AG04449 (cell line): Measurements from ENCODE around the gene ESCO1.

Source experiments
- CTCF ChIA-PET: fragments of 350-600 bp; formaldehyde crosslinking; extraction: SDS; loops from one replicate; lab custom pipeline; 2021; ENCODE audit warnings: antibody characterized with exemption; lab: Yijun Ruan, JAX
- POLR2A ChIA-PET: fragments of 400-600, 350-600 bp; formaldehyde crosslinking; extraction: SDS; loops from one replicate; lab custom pipeline; 2020; ENCODE audit warnings: antibody characterized with exemption, inconsistent platforms; lab: Yijun Ruan, JAX
- DNase-seq: peaks from one replicate; pipeline ENCODE4 v3.0.0-alpha.2; 2010; ENCODE audit warnings: low read depth, low spot score
- H3K4me3 ChIP-seq: 2 replicates; pipeline ENCODE4 v1.5.1; 2011; ENCODE audit warnings: low read depth, mild to moderate bottlenecking, control low read depth, low read length
- TF ChIP-seq, protein P1 (sequence below): IDR thresholded peaks from one replicate; pipeline ENCODE4 v1.5.1; 2011; ENCODE audit warnings: mild to moderate bottlenecking, moderate library complexity, low read length, control low read depth, inconsistent platforms; ENCODE audit not compliant: insufficient read depth; ENCODE audit errors: missing control alignments

ESCO1 gene

DNA sequence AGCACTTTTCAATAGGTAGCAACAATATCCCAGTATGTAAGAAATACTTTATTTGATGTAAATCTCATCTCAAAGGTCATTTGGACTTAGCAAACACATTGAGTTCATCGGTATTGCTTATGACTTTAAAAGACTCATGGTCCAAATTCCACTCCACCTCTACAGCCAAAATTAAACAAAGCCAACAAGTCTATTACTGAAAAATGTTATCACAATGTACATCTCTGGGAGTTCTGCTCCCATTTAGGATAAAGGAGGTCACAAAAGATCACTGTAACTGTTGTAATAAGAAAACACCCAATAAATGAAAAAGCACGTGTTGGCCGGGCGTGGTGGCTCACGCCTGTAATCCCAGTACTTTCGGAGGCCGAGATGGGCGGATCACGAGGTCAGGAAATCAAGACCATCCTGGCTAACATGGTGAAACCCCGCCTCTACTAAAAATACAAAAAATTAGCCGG lies 50.0 kb downstream of the ESCO1 start:
- POLR2A ChIA-PET: no interaction called here
- TF ChIP-seq, protein P1, sequence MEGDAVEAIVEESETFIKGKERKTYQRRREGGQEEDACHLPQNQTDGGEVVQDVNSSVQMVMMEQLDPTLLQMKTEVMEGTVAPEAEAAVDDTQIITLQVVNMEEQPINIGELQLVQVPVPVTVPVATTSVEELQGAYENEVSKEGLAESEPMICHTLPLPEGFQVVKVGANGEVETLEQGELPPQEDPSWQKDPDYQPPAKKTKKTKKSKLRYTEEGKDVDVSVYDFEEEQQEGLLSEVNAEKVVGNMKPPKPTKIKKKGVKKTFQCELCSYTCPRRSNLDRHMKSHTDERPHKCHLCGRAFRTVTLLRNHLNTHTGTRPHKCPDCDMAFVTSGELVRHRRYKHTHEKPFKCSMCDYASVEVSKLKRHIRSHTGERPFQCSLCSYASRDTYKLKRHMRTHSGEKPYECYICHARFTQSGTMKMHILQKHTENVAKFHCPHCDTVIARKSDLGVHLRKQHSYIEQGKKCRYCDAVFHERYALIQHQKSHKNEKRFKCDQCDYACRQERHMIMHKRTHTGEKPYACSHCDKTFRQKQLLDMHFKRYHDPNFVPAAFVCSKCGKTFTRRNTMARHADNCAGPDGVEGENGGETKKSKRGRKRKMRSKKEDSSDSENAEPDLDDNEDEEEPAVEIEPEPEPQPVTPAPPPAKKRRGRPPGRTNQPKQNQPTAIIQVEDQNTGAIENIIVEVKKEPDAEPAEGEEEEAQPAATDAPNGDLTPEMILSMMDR: no peak
- no peak overlapping the region for H3K4me3 ChIP-seq
- CTCF ChIA-PET: no interaction called here
- DNase-seq: no peak

DNA sequence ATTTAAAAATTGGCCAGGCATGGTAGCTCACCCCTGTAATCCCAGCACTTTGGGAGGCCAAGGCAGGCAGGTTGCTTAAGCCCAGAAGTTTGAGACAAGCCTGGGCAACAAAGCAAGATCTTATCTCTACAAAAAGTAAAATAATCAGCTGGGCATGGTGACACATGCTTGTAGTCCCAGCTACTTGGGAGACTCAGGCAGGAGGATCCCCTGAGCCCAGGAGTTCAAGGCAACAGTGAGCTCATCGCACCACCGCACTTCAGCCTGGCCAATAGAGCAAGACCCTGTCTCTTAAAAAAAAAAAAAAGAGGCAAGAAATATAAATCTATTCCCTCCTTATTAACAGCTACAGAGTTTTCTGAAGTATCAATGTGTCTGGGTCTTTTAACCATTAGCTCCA lies 51.9 kb downstream of the ESCO1 start:
- TF ChIP-seq, protein P1: no peak
- POLR2A ChIA-PET: interaction anchor here (0.6 kb wide), 1 partner anchor 192 kb away, joined by 3 read pairs; the partner anchor contains the start of gene MIB1
- CTCF ChIA-PET: interaction anchor here (1.2 kb wide), 1 partner anchor 52 kb away, joined by 3 read pairs; the partner anchor contains the start of gene ESCO1
- no peak for DNase-seq
- H3K4me3 ChIP-seq: no peak overlapping the region

DNA sequence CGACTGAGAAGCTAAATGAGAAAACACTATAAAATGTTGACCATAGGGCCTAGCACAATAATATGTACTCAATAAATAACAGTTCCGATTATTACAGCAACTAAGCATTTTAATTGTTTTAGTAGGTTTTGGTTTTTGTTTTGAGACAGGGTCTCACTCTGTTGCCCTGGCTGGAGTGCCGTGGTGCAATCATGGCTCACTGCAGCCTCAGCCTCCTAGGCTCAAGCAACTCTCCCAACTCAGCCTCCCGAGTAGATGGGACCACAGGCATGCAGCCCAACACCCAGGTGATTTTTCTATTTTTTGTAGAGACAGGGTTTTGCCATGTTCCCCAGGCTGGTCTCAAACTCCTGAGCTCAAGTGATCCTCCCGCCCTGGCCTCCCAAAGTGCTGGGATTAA lies 54.1 kb downstream of the ESCO1 start:
- DNase-seq: no peak
- TF ChIP-seq, protein P1: no peak
- ChIA-PET CTCF (no interaction called here), POLR2A (no interaction called here)
- H3K4me3 ChIP-seq: no peak overlapping the region

DNA sequence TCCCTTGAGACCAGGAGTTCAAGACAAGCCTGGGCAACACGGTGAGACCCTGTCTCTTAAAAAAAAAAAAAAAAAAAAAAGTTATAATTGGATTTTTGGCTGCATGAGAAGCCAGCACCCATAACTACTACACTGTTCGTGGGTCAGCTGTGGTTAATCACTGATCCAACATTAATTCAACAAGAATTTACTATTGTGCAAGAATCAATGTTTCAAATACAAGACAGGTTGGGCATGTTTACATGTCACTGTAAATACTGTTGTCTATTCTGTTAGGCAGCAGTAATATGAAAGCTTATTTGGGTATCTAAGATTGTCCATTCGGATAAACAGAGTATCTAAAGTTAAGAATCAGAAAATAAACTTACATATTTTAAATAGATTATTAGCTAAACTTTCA lies 62.3 kb downstream of the ESCO1 start:
- CTCF ChIA-PET: interaction anchor here (1.5 to 2.0 kb wide), 2 partner anchors 14 to 63 kb away, joined by 4 to 6 read pairs; partner anchors contain the start of gene ESCO1
- POLR2A ChIA-PET: no interaction called here
- no peak for DNase-seq
- TF ChIP-seq, protein P1: no peak
- no peak overlapping the region for H3K4me3 ChIP-seq

DNA sequence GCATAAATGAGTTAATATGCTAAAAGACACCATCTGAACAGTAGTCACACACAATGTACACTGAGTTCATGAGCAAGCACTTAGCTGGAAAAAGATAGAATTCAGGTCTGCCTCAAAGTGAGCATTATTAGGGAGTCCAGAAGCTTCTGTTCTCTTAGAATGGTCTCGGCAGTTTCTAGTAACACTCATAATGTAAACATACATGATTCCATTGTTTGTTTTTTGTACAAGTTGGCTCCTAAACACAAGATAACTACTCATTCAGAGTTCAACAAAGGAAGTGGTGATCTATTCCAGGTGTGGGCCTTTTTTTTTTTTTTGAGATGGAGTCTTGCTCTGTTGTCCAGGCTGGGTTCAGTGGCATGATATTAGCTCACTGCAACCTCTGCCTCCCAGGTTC lies 66.2 kb downstream of the ESCO1 start:
- CTCF ChIA-PET: interaction anchor here (1.3 kb wide), 1 partner anchor 45 kb away, joined by 3 read pairs; no protein-coding TSS in a partner anchor

DNA sequence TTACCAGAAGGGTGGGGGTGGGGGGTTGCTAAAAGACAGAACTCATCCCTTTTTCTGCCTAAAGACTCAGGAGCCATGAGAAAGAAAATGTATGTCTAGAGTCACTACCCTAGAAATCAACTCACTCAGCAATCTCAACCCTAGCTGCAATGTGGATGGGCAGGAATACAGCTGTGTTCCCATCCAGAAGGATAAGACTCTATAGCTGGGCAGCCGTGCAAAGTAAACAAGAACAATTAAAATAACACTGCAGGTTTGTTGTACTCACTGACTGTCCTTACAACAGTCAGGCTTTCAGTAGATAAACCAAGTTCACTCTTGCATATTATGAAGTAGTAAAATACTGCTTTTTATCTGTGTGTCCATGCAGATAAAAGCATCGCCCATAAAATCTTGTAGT lies 74.0 kb downstream of the ESCO1 start:
- POLR2A ChIA-PET: no interaction called here
- TF ChIP-seq, protein P1: no peak
- no peak for DNase-seq
- no peak overlapping the region for H3K4me3 ChIP-seq
- CTCF ChIA-PET: no interaction called here

More for the DNA sequence above, 66.2 kb downstream of the ESCO1 start:
- TF ChIP-seq, protein P1: no peak
- DNase-seq: no peak
- H3K4me3 ChIP-seq: no peak overlapping the region
- POLR2A ChIA-PET: no interaction called here
